ENCODE data around the gene ERCC1. TPM values are rescaled to one million over a fixed set of nuclear protein-coding genes. Genes with fewer than 3 reads are reported as not detected.

The ERCC1 gene
- total RNA-seq: 100 to 1,000 TPM in 1 of 4 donors, 10 to 100 TPM in 3; 57.7 to 111 (median 76.5) TPM

- intact Hi-C loops (cut with DNase I; ENCODE audit: low total_unique reads): no loop called here
- WGBS, 2 donors: 1 to 3% methylated on average over 17 to 35 of the region's 37 CpGs
- TF ChIP-seq POLR2A (IDR thresholded peaks at IDR 0.05) (no peak), CTCF (IDR thresholded peaks at IDR 0.05) (no peak)
- peak within 1 kb of the TSS; percentile 50 for H3K4me3 ChIP-seq (ENCODE audit: low read depth, poor library complexity, severe bottlenecking)
- DNase-seq (ENCODE audit: low spot score in 2 of 2): peak in 1 of 2 donors; percentile 72
Observed at GRCh38 chr19:45423589-45424190, at the start of gene ERCC1. Gene ERCC1, minus strand, starts transcription at chr19:45423917. Its CDS starts 543 bp downstream, at chr19:45423374.

GRCh38 chr19:45473367-45473681 lies 49.6 kb upstream of the ERCC1 start:
- intact Hi-C loops (cut with DNase I; ENCODE audit: low total_unique reads): no loop called here
- WGBS, 2 donors: 57 to 60% methylated on average over 5 of the region's 5 CpGs
- no peak overlapping the region for H3K4me3 ChIP-seq (ENCODE audit: low read depth, poor library complexity, severe bottlenecking)
- no peak for DNase-seq (ENCODE audit: low spot score in 2 of 2)
- TF ChIP-seq POLR2A (IDR thresholded peaks at IDR 0.05) (no peak), CTCF (IDR thresholded peaks at IDR 0.05) (no peak)

- intact Hi-C loops (cut with DNase I; ENCODE audit: low total_unique reads): no loop called here
- 59 to 64% methylated on average over 44 of the region's 44 CpGs for WGBS, 2 donors
- DNase-seq (ENCODE audit: low spot score in 2 of 2): no peak
Observed at GRCh38 chr19:45472563-45473366, 49.0 kb upstream of the ERCC1 start.

GRCh38 chr19:45471931-45472562 lies 48.3 kb upstream of the ERCC1 start:
- 78 to 82% methylated on average over 7 of the region's 7 CpGs for WGBS, 2 donors
- no peak overlapping the region for H3K4me3 ChIP-seq (ENCODE audit: low read depth, poor library complexity, severe bottlenecking)
- intact Hi-C loops (cut with DNase I; ENCODE audit: low total_unique reads): no loop called here
- no peak for DNase-seq (ENCODE audit: low spot score in 2 of 2)
- TF ChIP-seq CTCF (IDR thresholded peaks at IDR 0.05) (no peak), POLR2A (IDR thresholded peaks at IDR 0.05) (no peak)

More at GRCh38 chr19:45472563-45473366, 49.0 kb upstream of the ERCC1 start:
- no peak for TF ChIP-seq CTCF (IDR thresholded peaks at IDR 0.05)
- no peak for TF ChIP-seq POLR2A (IDR thresholded peaks at IDR 0.05)
- H3K4me3 ChIP-seq (ENCODE audit: low read depth, poor library complexity, severe bottlenecking): no peak overlapping the region

- no peak for DNase-seq (ENCODE audit: low spot score in 2 of 2)
- no peak for TF ChIP-seq POLR2A (IDR thresholded peaks at IDR 0.05)
- no peak for TF ChIP-seq CTCF (IDR thresholded peaks at IDR 0.05)
- intact Hi-C loops (cut with DNase I; ENCODE audit: low total_unique reads): no loop called here
- WGBS, 2 donors: 88 to 89% methylated on average over 16 of the region's 16 CpGs
- H3K4me3 ChIP-seq (ENCODE audit: low read depth, poor library complexity, severe bottlenecking): no peak overlapping the region
Observed at GRCh38 chr19:45471111-45471930, 47.6 kb upstream of the ERCC1 start.

Measured in lower leg skin (tissue), 4 donors.